Nucleus accumbens (tissue), 56 donors: ENCODE data around the gene SUN1.
"Not testable (repeated sequence)": the region's sequence is repeated elsewhere in the genome, so short reads cannot be mapped to it uniquely, and the experiment has no call there.

Source experiments
- DNase-seq, 56 donors: peaks; one replicate each; lab custom pipeline; 2025; lab: John Stamatoyannopoulos, UW

SUN1 gene

GRCh38 chr7:913736-914520, 81.7 kb downstream of the SUN1 start:
- DNase-seq = peak in 43 of 56 donors; percentile 21 to 85 (median 54)

GRCh38 chr7:914521-915194, 82.4 kb downstream of the SUN1 start:
- no peak for DNase-seq

GRCh38 chr7:915291-916218, 83.3 kb downstream of the SUN1 start:
- DNase-seq = peak in 2 of 56 donors; percentile 30 to 32

- peak in 6 of 56 donors; percentile 20 to 47 (median 36) for DNase-seq
Observed at GRCh38 chr7:916291-916941, 84.1 kb downstream of the SUN1 start.

GRCh38 chr7:917255-918117, 85.2 kb downstream of the SUN1 start:
- no peak for DNase-seq

GRCh38 chr7:918118-918425, 85.8 kb downstream of the SUN1 start:
- no peak for DNase-seq

- DNase-seq = no peak
Observed at GRCh38 chr7:918441-919113, 86.3 kb downstream of the SUN1 start.

GRCh38 chr7:919114-919442, 86.8 kb downstream of the SUN1 start:
- no peak for DNase-seq

GRCh38 chr7:919924-920341, 87.7 kb downstream of the SUN1 start:
- no peak for DNase-seq

- DNase-seq = peak in 21 of 56 donors; percentile 14 to 74 (median 49)
Observed at GRCh38 chr7:920351-921070, 88.2 kb downstream of the SUN1 start.

- no peak for DNase-seq
Observed at GRCh38 chr7:921071-921461, 88.8 kb downstream of the SUN1 start.

- DNase-seq = no peak
Observed at GRCh38 chr7:921581-922333, 89.5 kb downstream of the SUN1 start.

GRCh38 chr7:922334-923107, 90.2 kb downstream of the SUN1 start:
- DNase-seq = no peak

GRCh38 chr7:923108-924041, 91.1 kb downstream of the SUN1 start:
- DNase-seq = peak in 3 of 56 donors; percentile 19 to 37 (median 26)

GRCh38 chr7:924042-924441, 91.8 kb downstream of the SUN1 start:
- not testable (repeated sequence) for DNase-seq
